HL-60 (cell line): ENCODE measurements around the gene ITGA7.

Experiments
- DNase-seq, 2 experiments: peaks; one replicate each; pipeline ENCODE4 v3.0.0-alpha.2; 2010 to 2020; ENCODE audit warnings: low read depth in 1 of 2, low spot score in 1 of 2
- H3K27ac ChIP-seq: fragments of 250-450 bp; sonication (Bioruptor Pico); replicated peaks from 2 replicates; pipeline ENCODE4 v1.5.1; 2020; ENCODE audit warnings: mild to moderate bottlenecking, moderate library complexity
- H3K27me3 ChIP-seq: fragments of 250-450 bp; sonication (Bioruptor Pico); 2 replicates; pipeline ENCODE4 v1.5.1; 2021; ENCODE audit warnings: mild to moderate bottlenecking, moderate library complexity; ENCODE audit not compliant: insufficient read depth, poor library complexity, severe bottlenecking
- H3K4me3 ChIP-seq: replicated peaks from 2 replicates; pipeline ENCODE4 v1.5.1; 2011; ENCODE audit warnings: mild to moderate bottlenecking, control low read depth, low read length; ENCODE audit not compliant: insufficient read depth
- CTCF ChIP-seq: IDR thresholded peaks from one replicate; pipeline ENCODE4 v1.5.1; 2011; ENCODE audit warnings: low read length, control low read depth, inconsistent platforms; ENCODE audit not compliant: insufficient read depth
- GABPA ChIP-seq: IDR thresholded peaks from 2 replicates; pipeline ENCODE4 v1.6.1; 2012; ENCODE audit warnings: low read depth
- POLR2AphosphoS5 ChIP-seq: IDR thresholded peaks from 2 replicates; pipeline ENCODE4 v1.6.1; 2012; ENCODE audit warnings: low read depth
- REST ChIP-seq: IDR thresholded peaks from 2 replicates; pipeline ENCODE4 v1.6.1; 2012; ENCODE audit warnings: low read depth; ENCODE audit not compliant: insufficient replicate concordance
- SPI1 ChIP-seq: IDR thresholded peaks from 2 replicates; pipeline ENCODE4 v1.6.1; 2012; ENCODE audit warnings: low read depth, mild to moderate bottlenecking, borderline replicate concordance

The ITGA7 gene

GRCh38 chr12:55659486-55660385 is 48.0 kb downstream of the ITGA7 start:
- no peak overlapping the region for H3K27ac ChIP-seq
- DNase-seq: no peak
- H3K4me3 ChIP-seq: no peak overlapping the region

GRCh38 chr12:55658635-55659391 is 48.9 kb downstream of the ITGA7 start:
- H3K27me3 ChIP-seq: no peaks in the 10 kb centered on the region
- TF ChIP-seq GABPA (no peak), SPI1 (no peak), REST (no peak), POLR2AphosphoS5 (no peak), CTCF (no peak)
- no peak overlapping the region for H3K27ac ChIP-seq
- H3K4me3 ChIP-seq: no peak overlapping the region
- no peak for DNase-seq

More at GRCh38 chr12:55659486-55660385, 48.0 kb downstream of the ITGA7 start:
- H3K27me3 ChIP-seq: no peaks in the 10 kb centered on the region
- TF ChIP-seq CTCF (peak; percentile 45), GABPA (no peak)

- no peak for DNase-seq
- TF ChIP-seq GABPA (no peak), REST (no peak), POLR2AphosphoS5 (no peak), SPI1 (no peak), CTCF (no peak)
- Histone ChIP-seq H3K27me3 (no peaks in the 10 kb centered on the region), H3K4me3 (no peak overlapping the region), H3K27ac (no peak overlapping the region)
Measured at GRCh38 chr12:55658212-55658611, 49.5 kb downstream of the ITGA7 start.
